ENCODE results near the gene SHROOM2.

DNA sequence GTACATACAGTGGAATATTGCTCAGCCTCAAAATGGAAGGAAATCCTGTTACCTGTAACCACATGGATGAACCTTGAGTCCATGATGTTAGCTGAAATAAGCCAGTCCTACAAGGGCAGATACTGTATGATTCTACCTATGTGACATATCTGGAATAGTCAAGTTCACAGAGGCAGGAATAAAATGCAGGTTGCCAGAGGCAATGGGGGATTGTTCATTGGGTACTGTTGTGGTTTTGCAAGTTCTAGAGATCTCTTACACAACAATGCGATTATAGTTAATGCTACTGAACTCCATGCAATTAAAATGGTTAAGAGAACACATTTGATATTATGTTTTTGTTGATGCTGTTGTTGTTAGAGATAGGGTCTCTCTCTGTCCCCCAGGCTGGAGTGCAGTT lies 74.6 kb downstream of the SHROOM2 start:
- TF ChIP-seq CTCF (optimal IDR thresholded peaks at IDR 0.05 in 1 of 3, IDR thresholded peaks at IDR 0.05 in 1 of 3, conservative IDR thresholded peaks at IDR 0.05 in 1 of 3; ENCODE audit: extremely low read depth in 1 of 3, insufficient read depth in 2 of 3, low read length in 3 of 3) (no peak), EZH2 (IDR thresholded peaks at IDR 0.05; ENCODE audit: low read length) (no peak)

Data from keratinocyte (primary cell).